Panc1 (cell line): ENCODE data around the gene GNAZ. TPM values are rescaled to one million over a fixed set of nuclear protein-coding genes. Genes with fewer than 3 reads are reported as not detected.

Experiments used
- ATAC-seq: fragments of 200-7000 bp; cut with Tn5 transposase; 2 replicates; pipeline ENCODE4 v1.9.1; 2020; ENCODE audit warnings: mild to moderate bottlenecking, moderate library complexity
- BruUV-seq: library from RNA; stranded (reverse); fragments of 400-500 nt; replicated peaks from 2 replicates; lab custom pipeline; 2021; lab: Mats Ljungman, UMichigan
- CTCF ChIA-PET: fragments of 300-600 bp; sonication (Branson Sonifier 250); formaldehyde crosslinking; loops from one replicate; lab custom pipeline; 2022; ENCODE audit warnings: antibody characterized with exemption; lab: Charles Lee
- POLR2A ChIA-PET: fragments of 300-600 bp; sonication (Branson Sonifier 250); formaldehyde crosslinking; loops from one replicate; lab custom pipeline; 2022; ENCODE audit warnings: antibody characterized with exemption; lab: Charles Lee
- DNase-seq: peaks from one replicate; pipeline ENCODE4 v3.0.0-alpha.2; 2010; ENCODE audit warnings: low read depth, low spot score
- H3K27ac ChIP-seq: 2 replicates; pipeline ENCODE4 v1.5.1; 2011; ENCODE audit warnings: mild to moderate bottlenecking, low read length, inconsistent platforms
- H3K27me3 ChIP-seq: fragments of 200-500 bp; sonication (Bioruptor generic); 2 replicates; pipeline ENCODE4 v1.6.0; 2014; ENCODE audit warnings: low read length, inconsistent platforms; ENCODE audit not compliant: control insufficient read depth, insufficient read depth
- H3K36me3 ChIP-seq: fragments of 200-500 bp; sonication (Bioruptor generic); 2 replicates; pipeline ENCODE4 v1.5.1; 2014; ENCODE audit warnings: inconsistent platforms, mild to moderate bottlenecking, low read length, moderate library complexity; ENCODE audit not compliant: control insufficient read depth, insufficient read depth
- H3K4me1 ChIP-seq: 2 replicates; pipeline ENCODE4 v1.5.1; 2011; ENCODE audit warnings: inconsistent platforms, mild to moderate bottlenecking, low read length, moderate library complexity; ENCODE audit not compliant: control insufficient read depth, insufficient read depth
- H3K4me3 ChIP-seq, 2 experiments: 2 replicates each; pipeline ENCODE4 v1.5.1; 2011 to 2012; ENCODE audit warnings: low read depth in 2 of 2, low read length in 2 of 2, mild to moderate bottlenecking in 2 of 2, inconsistent platforms in 1 of 2, moderate library complexity in 1 of 2
- H3K9me3 ChIP-seq: fragments of 200-500 bp; sonication (Bioruptor generic); 2 replicates; pipeline ENCODE4 v1.5.1; 2014; ENCODE audit warnings: low read depth, mild to moderate bottlenecking, inconsistent platforms, low read length, moderate library complexity; ENCODE audit not compliant: control insufficient read depth, insufficient read depth
- CTCF ChIP-seq: fragments of 450-650 bp; IDR thresholded peaks from 2 replicates; pipeline ENCODE4 v1.5.1; 2017; ENCODE audit warnings: mild to moderate bottlenecking
- POLR2AphosphoS5 ChIP-seq: IDR thresholded peaks from 2 replicates; pipeline ENCODE4 v1.6.1; 2012; ENCODE audit warnings: mild to moderate bottlenecking, low read depth, low read length, moderate library complexity
- REST ChIP-seq, 2 experiments: IDR thresholded peaks; 2 replicates each; pipeline ENCODE4 v1.6.1; 2011 to 2012; ENCODE audit warnings: low read depth in 2 of 2, control low read depth in 1 of 2, low read length in 1 of 2, mild to moderate bottlenecking in 1 of 2, moderate library complexity in 1 of 2; ENCODE audit not compliant: insufficient read depth in 1 of 2
- SIN3A ChIP-seq: IDR thresholded peaks from 2 replicates; pipeline ENCODE4 v1.6.1; 2012; ENCODE audit warnings: low read depth, mild to moderate bottlenecking, low read length, moderate library complexity, borderline replicate concordance; ENCODE audit not compliant: insufficient read depth
- TCF7L2 ChIP-seq: IDR thresholded peaks from 2 replicates; pipeline ENCODE4 v1.6.1; 2011; ENCODE audit warnings: mild to moderate bottlenecking, low read depth, low read length, inconsistent platforms
- in situ Hi-C: cut with HindIII; loops from 2 replicates; pipeline ENCODE4 v1.10.0; 2016; ENCODE audit warnings: low sequenced_read_pairs, low pct_unique_long_range_greater_than_20kb
- intact Hi-C: fragments of 100-400 bp; cut with micrococcal nuclease; formaldehyde crosslinking; loops from one replicate; pipeline ENCODE4 v1.10.0; 2022; ENCODE audit not compliant: unreplicated experiment
- total RNA-seq: library from RNA; stranded (reverse); gene quantifications from one replicate; pipeline ENCODE4 v1.2.1, GENCODE V29; 2021; ENCODE audit not compliant: unreplicated experiment

The GNAZ gene
- total RNA-seq, 1 experiment from 2014 or later = 11.9 TPM

GRCh38 chr22:23147617-23148387, 77.5 kb downstream of the GNAZ start:
- DNase-seq (no peak), ATAC-seq (no peak)
- BruUV-seq = TSS peak; percentile 55
- H3K9me3 ChIP-seq = no peaks in the 10 kb centered on the region
- H3K27ac ChIP-seq = no peak overlapping the region
- CTCF ChIA-PET = no interaction called here
- peaks cover 3% of the 10 kb centered on the region; the same call in 1 of the 2 replicates for H3K4me1 ChIP-seq
- in situ Hi-C loops = no loop called here
- TF ChIP-seq CTCF (no peak), REST (IDR thresholded peaks at IDR 0.05; ENCODE audit: insufficient read depth in 1 of 2, low read depth in 2 of 2, low read length in 1 of 2) (no peak)
- POLR2A ChIA-PET = no interaction called here
- no peaks in the 10 kb centered on the region for H3K27me3 ChIP-seq
- intact Hi-C loops = no loop called here
- H3K4me3 ChIP-seq = no peak overlapping the region
- no peaks in the 10 kb centered on the region for H3K36me3 ChIP-seq

- BruUV-seq = no TSS peak
- H3K27me3 ChIP-seq = no peaks in the 10 kb centered on the region
- no peak overlapping the region for H3K27ac ChIP-seq
- TF ChIP-seq REST (IDR thresholded peaks at IDR 0.05; ENCODE audit: insufficient read depth in 1 of 2, low read depth in 2 of 2, low read length in 1 of 2) (no peak), TCF7L2 (no peak), SIN3A (no peak), POLR2AphosphoS5 (no peak), CTCF (no peak)
- CTCF ChIA-PET = no interaction called here
- in situ Hi-C loops = no loop called here
- no peaks in the 10 kb centered on the region for H3K36me3 ChIP-seq
- no peak for DNase-seq
- POLR2A ChIA-PET = no interaction called here
- intact Hi-C loops = no loop called here
- no peak overlapping the region for H3K4me3 ChIP-seq
- H3K4me1 ChIP-seq = peaks cover 3% of the 10 kb centered on the region; the same call in 1 of the 2 replicates
- no peak for ATAC-seq
- no peaks in the 10 kb centered on the region for H3K9me3 ChIP-seq
Measured at GRCh38 chr22:23149743-23150238, 79.5 kb downstream of the GNAZ start.
